ENCODE data around the gene PXYLP1.

The PXYLP1 gene

GRCh38 chr3:141227752-141228151 is 3.9 kb upstream of the PXYLP1 start:
- no peak for TF ChIP-seq EZH2phosphoT487 (IDR thresholded peaks at IDR 0.05; ENCODE audit: borderline replicate concordance, low read length)
- TF ChIP-seq CTCF (IDR thresholded peaks at IDR 0.05; ENCODE audit: low read depth, low read length, poor library complexity, severe bottlenecking): no peak
- Histone ChIP-seq H3K36me3 (ENCODE audit: control insufficient read depth, low read length) (no peaks in the 10 kb centered on the region), H3K9me3 (ENCODE audit: control insufficient read depth, insufficient read depth, low read length) (peaks cover 7% of the 10 kb centered on the region; the same call in 1 of the 2 replicates), H3K79me2 (ENCODE audit: control insufficient read depth, low read length) (no peaks in the 10 kb centered on the region), H3K4me1 (ENCODE audit: control insufficient read depth, low read length) (peaks cover 15% of the 10 kb centered on the region), H3K27ac (ENCODE audit: low read depth, low read length) (no peak overlapping the region), H4K20me1 (ENCODE audit: control insufficient read depth, insufficient read depth, low read depth, low read length) (no peaks in the 10 kb centered on the region), H3K4me2 (ENCODE audit: low read length) (no peak overlapping the region), H3K4me3 (ENCODE audit: low read length) (no peak overlapping the region), H3K9me2 (replicated peaks; ENCODE audit: control insufficient read depth, low read length) (no peaks in the 10 kb centered on the region), H3F3A (ENCODE audit: control insufficient read depth, insufficient read depth) (no peaks in the 10 kb centered on the region), H3K27me3 (ENCODE audit: control insufficient read depth, low read length) (peaks cover 9% of the 10 kb centered on the region)

DNA sequence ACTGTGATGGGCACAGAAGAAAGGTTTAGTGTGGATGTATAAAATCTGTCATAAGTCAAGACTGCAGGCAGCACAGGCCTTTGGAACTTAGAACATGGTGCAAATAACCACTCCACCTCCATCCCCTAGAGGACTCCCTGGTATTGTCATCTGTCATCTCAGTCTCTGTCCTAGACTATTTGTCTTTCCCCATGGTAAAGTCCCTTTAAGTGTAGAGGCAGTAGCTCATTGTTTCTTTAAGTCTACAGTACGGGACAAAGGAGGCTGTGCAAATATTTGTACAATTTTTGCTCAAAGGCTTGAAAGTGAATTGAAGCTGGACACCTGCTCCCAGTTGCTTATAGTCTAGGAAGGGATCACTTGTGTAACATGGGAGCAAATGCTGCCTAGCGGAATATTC is 3.2 kb upstream of the PXYLP1 start:
- Histone ChIP-seq H3K4me2 (ENCODE audit: low read length) (no peak overlapping the region), H3K79me2 (ENCODE audit: control insufficient read depth, low read length) (no peaks in the 10 kb centered on the region)
- no peak for TF ChIP-seq EZH2phosphoT487 (IDR thresholded peaks at IDR 0.05; ENCODE audit: borderline replicate concordance, low read length)

GRCh38 chr3:141229132-141229531 is 2.5 kb upstream of the PXYLP1 start:
- H3K36me3 ChIP-seq (ENCODE audit: control insufficient read depth, low read length): no peaks in the 10 kb centered on the region
- H3K27me3 ChIP-seq (ENCODE audit: control insufficient read depth, low read length): peaks cover 16% of the 10 kb centered on the region
- H3K9me2 ChIP-seq (replicated peaks; ENCODE audit: control insufficient read depth, low read length): no peaks in the 10 kb centered on the region
- H3K79me2 ChIP-seq (ENCODE audit: control insufficient read depth, low read length): no peaks in the 10 kb centered on the region
- H3K4me1 ChIP-seq (ENCODE audit: control insufficient read depth, low read length): peaks cover 16% of the 10 kb centered on the region
- no peak for TF ChIP-seq CTCF (IDR thresholded peaks at IDR 0.05; ENCODE audit: low read depth, low read length, poor library complexity, severe bottlenecking)
- TF ChIP-seq EZH2phosphoT487 (IDR thresholded peaks at IDR 0.05; ENCODE audit: borderline replicate concordance, low read length): no peak
- no peak overlapping the region for H3K4me3 ChIP-seq (ENCODE audit: low read length)
- 0 out of 2 replicates have a peak, but pooled peaks cover 4% of the 10 kb centered on the region for H3K9me3 ChIP-seq (ENCODE audit: control insufficient read depth, insufficient read depth, low read length)
- no peak overlapping the region for H3K27ac ChIP-seq (ENCODE audit: low read depth, low read length)
- no peaks in the 10 kb centered on the region for H4K20me1 ChIP-seq (ENCODE audit: control insufficient read depth, insufficient read depth, low read depth, low read length)
- H3K4me2 ChIP-seq (ENCODE audit: low read length): no peak overlapping the region
- H3F3A ChIP-seq (ENCODE audit: control insufficient read depth, insufficient read depth): no peaks in the 10 kb centered on the region

More for the DNA sequence above, 3.2 kb upstream of the PXYLP1 start:
- Histone ChIP-seq H3F3A (ENCODE audit: control insufficient read depth, insufficient read depth) (no peaks in the 10 kb centered on the region), H3K36me3 (ENCODE audit: control insufficient read depth, low read length) (no peaks in the 10 kb centered on the region), H3K27me3 (ENCODE audit: control insufficient read depth, low read length) (peaks cover 12% of the 10 kb centered on the region), H4K20me1 (ENCODE audit: control insufficient read depth, insufficient read depth, low read depth, low read length) (no peaks in the 10 kb centered on the region), H3K9me3 (ENCODE audit: control insufficient read depth, insufficient read depth, low read length) (peaks cover 7% of the 10 kb centered on the region; the same call in 1 of the 2 replicates), H3K4me1 (ENCODE audit: control insufficient read depth, low read length) (peaks cover 16% of the 10 kb centered on the region), H3K27ac (ENCODE audit: low read depth, low read length) (no peak overlapping the region), H3K9me2 (replicated peaks; ENCODE audit: control insufficient read depth, low read length) (no peaks in the 10 kb centered on the region), H3K4me3 (ENCODE audit: low read length) (no peak overlapping the region)

- Histone ChIP-seq H3K9me2 (replicated peaks; ENCODE audit: control insufficient read depth, low read length) (no peaks in the 10 kb centered on the region), H3K4me2 (ENCODE audit: low read length) (peak overlapping the region; percentile 98), H3K27ac (ENCODE audit: low read depth, low read length) (no peak overlapping the region), H3K27me3 (ENCODE audit: control insufficient read depth, low read length) (peaks cover 16% of the 10 kb centered on the region), H3K9me3 (ENCODE audit: control insufficient read depth, insufficient read depth, low read length) (0 out of 2 replicates have a peak, but pooled peaks cover 4% of the 10 kb centered on the region), H3F3A (ENCODE audit: control insufficient read depth, insufficient read depth) (no peaks in the 10 kb centered on the region), H3K36me3 (ENCODE audit: control insufficient read depth, low read length) (no peaks in the 10 kb centered on the region), H3K4me3 (ENCODE audit: low read length) (peak overlapping the region; percentile 93), H4K20me1 (ENCODE audit: control insufficient read depth, insufficient read depth, low read depth, low read length) (no peaks in the 10 kb centered on the region), H3K4me1 (ENCODE audit: control insufficient read depth, low read length) (peaks cover 16% of the 10 kb centered on the region), H3K79me2 (ENCODE audit: control insufficient read depth, low read length) (no peaks in the 10 kb centered on the region)
- TF ChIP-seq EZH2phosphoT487 (IDR thresholded peaks at IDR 0.05; ENCODE audit: borderline replicate concordance, low read length) (no peak), CTCF (IDR thresholded peaks at IDR 0.05; ENCODE audit: low read depth, low read length, poor library complexity, severe bottlenecking) (no peak)
Observed at GRCh38 chr3:141230293-141230692, 1.3 kb upstream of the PXYLP1 start.
